DMS153 treated with DMSO at 0.1 percent for 48 hours (cell line): ENCODE results near the gene MAGIX.
"Not testable (repeated sequence)": the region's sequence is repeated elsewhere in the genome, so short reads cannot be mapped to it uniquely, and the experiment has no call there.

Source experiments
- DNase-seq: peaks from one replicate; lab custom pipeline; 2025; ENCODE audit not compliant: unreplicated experiment; lab: John Stamatoyannopoulos, UW

Gene MAGIX

DNA sequence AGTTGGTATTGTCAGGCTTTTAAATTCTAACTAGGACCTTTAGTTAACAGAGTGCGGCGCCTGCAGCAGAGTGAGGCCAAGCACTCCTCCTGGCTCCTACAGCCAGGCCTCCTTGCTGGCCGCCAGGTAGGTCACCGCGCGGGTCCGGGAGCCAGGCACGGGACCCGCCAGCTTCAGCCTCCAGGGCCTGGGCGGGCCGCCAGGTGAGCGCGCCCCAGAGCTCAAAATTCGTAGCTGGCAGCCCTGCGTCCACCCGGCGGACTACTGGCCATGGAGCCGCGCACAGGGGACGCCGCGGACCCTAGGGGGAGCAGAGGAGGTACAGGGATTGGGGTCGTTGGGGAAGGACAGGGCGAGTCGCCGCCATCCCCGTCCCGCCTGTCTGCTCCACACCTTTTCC, at the start of gene MAGIX:
Gene MAGIX (plus strand): TSS at position 139 of the 400 bp plus-strand sequence. CDS start 132 bp downstream, at position 271.
- no peak for DNase-seq

DNA sequence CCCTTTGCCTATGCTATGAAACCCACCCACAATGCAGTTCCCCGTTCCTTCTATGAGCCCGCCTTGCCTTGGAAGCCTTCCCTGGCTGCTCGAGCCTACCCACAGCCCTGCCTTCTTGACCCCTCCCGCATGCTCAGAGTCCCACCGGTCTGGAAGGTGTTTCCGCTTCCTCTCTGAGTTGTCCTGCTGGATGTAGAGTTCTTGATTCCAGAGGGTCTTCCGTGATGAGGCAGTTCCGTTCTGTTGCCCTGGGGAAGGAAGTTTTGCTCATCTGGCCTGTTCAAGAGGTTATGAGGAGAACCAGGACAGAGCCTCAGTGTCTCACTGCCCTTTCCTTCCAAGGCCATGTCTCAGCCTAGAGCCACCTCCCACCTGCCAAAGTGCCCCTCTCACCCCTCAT, 46.5 kb upstream of the MAGIX start:
- no peak for DNase-seq

- DNase-seq = no peak
These were observed 45.8 kb upstream of the MAGIX start for GRCh38 chrX:49116716-49117115.

DNA sequence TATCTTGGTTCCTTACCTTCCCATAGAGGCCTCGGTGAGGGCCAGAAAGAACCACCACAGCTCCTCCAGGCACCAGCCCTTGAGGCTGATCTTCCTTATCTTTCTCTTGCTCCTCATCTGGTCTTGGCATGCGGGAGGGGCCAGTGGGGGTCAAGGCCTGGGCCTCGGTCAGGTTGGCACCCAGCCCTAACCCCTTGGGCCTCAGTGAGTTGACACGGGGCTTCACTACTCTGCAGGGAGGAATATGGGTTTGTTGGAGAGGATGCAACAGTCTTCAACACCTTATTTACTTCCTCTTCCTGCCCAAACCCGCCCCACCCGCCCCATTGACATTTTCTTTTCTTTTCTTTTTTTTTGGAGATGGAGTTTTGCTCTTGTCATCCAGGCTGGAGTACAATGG, 45.0 kb upstream of the MAGIX start:
- DNase-seq = no peak

- no peak for DNase-seq
These were observed 42.5 kb upstream of the MAGIX start for GRCh38 chrX:49120091-49120490.

DNA sequence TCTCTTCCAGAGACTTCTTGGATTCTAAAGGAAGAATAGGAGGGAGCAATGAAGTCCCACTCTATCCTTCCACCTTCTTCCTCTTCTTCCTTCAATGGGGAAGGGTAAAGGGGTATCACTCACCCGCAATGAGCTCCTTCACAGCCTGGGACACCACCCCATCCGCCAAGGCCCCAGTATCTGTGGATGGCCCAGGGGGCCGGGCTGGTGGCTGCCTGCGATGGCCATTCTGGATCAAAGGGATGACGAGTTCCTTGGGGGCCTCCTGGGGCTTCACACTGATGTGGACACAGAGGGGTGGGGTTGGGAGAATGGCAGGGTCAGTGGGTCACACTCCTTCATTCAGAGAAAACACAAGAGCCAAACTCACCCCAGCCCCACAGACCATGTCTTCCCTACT, 40.1 kb upstream of the MAGIX start:
- DNase-seq = no peak

GRCh38 chrX:49127742-49128258, 34.8 kb upstream of the MAGIX start:
- not testable (repeated sequence) for DNase-seq

GRCh38 chrX:49129427-49129826, 33.1 kb upstream of the MAGIX start:
- no peak for DNase-seq

- DNase-seq = not testable (repeated sequence)
These were observed 30.3 kb upstream of the MAGIX start for GRCh38 chrX:49132275-49132674.

DNA sequence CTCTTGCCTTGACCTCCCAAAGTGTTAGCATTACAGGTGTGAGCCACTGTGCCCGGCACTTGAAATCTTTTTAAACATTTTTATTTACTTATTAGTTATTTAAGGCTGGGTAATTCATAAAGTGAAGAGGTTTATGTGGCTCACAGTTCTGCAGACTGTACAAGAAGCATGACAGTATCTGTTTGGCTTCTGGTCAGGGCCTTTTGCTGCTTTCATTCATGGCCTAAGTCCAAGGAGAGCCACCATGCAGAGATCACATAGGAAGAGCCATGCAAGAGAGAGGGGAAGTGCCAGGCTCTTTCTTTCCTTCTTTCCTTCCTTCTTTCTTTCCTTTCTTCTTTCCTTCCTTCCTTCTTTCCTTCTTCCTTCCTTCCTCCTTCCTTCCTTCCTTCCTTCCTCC, 28.8 kb upstream of the MAGIX start:
- DNase-seq = no peak

GRCh38 chrX:49137492-49137891, 25.1 kb upstream of the MAGIX start:
- DNase-seq = no peak

DNA sequence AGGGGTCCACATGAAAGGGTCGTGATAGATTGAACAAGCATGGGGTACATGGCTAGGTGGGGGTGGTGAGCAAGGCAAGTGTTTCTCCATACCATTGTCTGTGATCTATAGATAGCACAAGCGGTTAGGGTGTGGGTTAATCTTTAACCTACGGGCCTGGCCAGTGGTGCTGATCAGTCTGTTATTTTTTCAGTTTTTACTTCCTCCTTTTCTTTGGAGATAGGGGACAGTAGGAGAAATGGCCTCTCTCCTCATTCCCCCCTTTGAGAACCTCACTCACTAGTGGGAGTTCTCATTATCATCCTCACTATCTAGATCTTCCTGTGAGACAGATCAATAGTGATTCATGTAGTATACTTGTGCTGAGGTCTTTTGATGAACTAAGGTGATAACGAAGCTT, 22.8 kb upstream of the MAGIX start:
- no peak for DNase-seq

GRCh38 chrX:49142264-49142663, 20.3 kb upstream of the MAGIX start:
- DNase-seq = not testable (repeated sequence)

DNA sequence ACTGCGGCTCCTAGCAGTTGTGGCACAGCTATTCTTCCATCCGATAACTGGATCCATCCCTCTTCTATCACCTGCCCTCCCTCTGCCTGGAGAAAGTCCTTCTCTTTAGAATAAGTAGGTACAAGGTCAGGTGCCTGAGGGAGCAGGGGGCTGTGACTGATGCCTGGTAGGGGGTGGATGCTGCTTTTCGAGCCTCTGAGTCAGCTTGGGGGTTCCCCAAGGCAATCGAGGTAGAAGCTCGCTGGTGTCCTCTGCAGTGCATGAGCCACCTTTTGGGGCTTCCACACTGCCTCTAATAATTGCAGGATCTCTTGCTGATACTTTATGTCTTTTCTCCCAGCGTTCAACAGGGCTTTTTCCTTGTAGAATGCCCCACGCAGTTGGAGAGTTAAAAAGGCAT, 19.4 kb upstream of the MAGIX start:
- DNase-seq = not testable (repeated sequence)

GRCh38 chrX:49147282-49147681, 15.3 kb upstream of the MAGIX start:
- no peak for DNase-seq

DNA sequence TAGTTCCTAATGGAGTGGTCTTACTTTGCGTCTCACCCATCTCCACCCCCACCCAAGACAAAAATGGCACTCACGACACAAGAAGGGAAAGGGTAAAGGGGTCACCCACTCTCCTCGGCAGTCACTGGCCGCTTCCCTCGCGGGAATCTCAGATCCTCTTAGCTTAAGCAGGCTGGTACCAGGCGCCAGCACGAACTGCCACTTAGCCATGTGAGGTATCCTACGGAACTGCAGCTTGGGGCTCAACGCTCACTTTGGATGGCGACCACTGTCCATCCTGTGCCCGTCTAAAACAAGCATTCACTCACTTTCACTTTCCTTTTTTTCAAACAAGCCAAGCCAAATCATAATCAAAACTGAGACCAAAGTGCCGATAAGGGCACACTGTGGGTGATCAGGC, 14.6 kb upstream of the MAGIX start:
- no peak for DNase-seq

GRCh38 chrX:49148390-49149100, 14.0 kb upstream of the MAGIX start:
- DNase-seq = not testable (repeated sequence)

- DNase-seq = not testable (repeated sequence)
These were observed 13.3 kb upstream of the MAGIX start for GRCh38 chrX:49149291-49149690.

GRCh38 chrX:49153467-49153866, 9.1 kb upstream of the MAGIX start:
- no peak for DNase-seq

- DNase-seq = peak; percentile 8
These were observed 7.2 kb upstream of the MAGIX start for GRCh38 chrX:49155243-49155899.

GRCh38 chrX:49155900-49156837, 6.4 kb upstream of the MAGIX start:
- DNase-seq = peak; percentile 29
